ENCODE data around the gene ZNF33A.
"Not testable (repeated sequence)": the region's sequence is repeated elsewhere in the genome, so short reads cannot be mapped to it uniquely, and the experiment has no call there.

ZNF33A gene

DNA sequence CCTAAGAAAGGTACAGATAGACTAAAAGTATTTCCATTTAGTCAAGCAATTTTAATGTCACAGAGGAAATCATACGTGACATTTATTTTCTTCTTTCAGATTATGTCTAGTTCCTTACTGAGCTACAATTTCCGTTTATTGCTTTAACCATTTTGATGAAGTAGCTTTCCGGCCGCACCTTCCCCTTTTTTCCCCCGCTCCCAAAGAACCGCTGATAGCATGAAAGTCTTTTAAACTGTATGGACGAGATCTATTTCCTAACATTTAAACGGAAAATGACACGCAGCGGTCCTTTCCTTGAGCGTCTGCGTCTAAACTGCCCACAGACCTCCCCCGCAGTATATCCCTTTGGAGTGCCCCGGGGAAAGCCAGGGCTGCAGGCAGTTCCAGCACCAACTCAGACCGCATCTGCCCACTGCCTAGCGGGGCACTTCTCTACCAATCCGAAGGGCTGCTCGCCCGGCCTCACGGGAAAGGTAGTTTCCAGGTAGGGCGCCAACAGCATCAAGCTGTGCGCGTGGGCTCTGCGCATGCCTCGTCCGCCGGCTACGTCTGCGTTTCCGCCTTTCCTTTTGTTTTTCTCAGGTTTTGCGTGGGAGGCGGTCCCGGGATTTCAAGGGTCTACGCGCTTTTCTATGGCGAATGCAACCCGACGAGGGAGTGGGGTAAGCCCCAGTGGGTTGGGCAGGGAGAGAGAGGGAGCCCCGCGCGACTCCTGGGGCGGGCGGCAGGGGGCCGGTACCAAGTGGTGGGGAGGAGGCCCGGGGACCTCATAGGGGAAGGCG lies at the start of gene ZNF33A:
Gene ZNF33A, plus strand, starts transcription at position 557 of the 785 bp plus-strand sequence. CDS start 1,667 bp downstream, outside the sequence.
- DNase-seq = peak; percentile 85

DNA sequence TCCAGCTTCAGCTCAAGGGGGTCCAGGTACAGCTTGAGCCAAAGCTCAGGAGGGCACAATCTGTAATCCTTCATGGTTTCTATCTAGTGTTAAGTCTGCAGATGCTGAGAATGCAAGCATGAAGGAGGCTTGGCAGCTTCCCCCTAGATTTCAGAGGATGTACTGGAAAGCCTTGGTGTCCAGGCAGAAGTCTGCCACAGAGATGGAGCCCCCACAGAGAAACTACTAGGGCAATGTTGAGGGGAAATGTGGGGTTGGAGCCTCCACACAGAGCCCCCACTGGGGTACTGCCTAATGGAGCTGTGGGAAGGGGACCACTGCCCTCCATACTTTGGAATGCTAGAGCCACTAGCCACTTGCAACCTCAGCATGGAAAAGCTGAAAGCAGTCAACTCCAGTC lies 45.5 kb upstream of the ZNF33A start:
- DNase-seq = no peak

DNA sequence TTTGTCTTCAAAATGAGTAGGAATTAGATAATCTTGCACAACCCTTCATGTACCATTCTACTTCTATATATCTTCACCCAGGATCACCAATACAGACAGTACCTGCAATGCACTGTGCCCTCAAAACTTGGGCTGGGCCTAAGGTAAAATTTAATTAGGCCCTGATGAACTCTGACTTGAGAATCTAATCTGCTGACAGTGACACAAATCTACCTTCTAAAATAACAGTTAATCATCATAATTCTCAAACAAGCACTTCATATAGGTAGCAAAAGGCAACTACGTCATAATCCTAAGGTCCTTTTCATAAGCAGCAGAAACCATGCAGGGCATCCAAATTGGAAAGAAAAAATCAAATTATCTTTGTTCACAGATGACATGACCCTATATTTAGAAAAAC lies 38.1 kb upstream of the ZNF33A start:
- no peak for DNase-seq

DNA sequence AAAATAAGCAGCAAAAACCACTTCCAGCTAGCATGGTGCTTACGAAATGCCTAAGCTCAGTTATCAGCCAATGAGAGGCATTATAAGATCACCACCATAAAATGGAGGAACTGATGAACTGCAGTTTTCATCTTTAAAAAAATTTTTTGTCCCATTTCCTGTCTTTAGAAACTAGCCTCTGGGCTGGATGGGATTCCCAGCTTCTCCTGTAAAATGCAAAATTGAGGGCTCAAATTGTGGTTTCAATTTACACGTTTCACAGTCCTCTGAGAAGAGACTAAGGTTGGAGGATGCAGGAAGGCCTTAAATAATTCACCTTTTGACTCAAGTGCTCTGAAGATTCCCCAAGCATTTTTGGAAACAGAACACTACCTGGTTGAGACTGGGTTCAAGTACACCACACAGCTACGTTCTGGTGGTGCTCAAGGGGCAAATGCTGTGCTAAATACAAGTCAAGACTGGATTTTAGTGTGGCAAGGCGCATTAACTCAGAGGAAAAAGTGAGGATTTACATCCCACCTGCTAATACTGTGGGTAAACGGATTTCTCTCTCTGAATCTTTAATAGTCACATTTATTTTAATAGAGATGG lies 35.0 kb upstream of the ZNF33A start:
- DNase-seq = peak; percentile 14

DNA sequence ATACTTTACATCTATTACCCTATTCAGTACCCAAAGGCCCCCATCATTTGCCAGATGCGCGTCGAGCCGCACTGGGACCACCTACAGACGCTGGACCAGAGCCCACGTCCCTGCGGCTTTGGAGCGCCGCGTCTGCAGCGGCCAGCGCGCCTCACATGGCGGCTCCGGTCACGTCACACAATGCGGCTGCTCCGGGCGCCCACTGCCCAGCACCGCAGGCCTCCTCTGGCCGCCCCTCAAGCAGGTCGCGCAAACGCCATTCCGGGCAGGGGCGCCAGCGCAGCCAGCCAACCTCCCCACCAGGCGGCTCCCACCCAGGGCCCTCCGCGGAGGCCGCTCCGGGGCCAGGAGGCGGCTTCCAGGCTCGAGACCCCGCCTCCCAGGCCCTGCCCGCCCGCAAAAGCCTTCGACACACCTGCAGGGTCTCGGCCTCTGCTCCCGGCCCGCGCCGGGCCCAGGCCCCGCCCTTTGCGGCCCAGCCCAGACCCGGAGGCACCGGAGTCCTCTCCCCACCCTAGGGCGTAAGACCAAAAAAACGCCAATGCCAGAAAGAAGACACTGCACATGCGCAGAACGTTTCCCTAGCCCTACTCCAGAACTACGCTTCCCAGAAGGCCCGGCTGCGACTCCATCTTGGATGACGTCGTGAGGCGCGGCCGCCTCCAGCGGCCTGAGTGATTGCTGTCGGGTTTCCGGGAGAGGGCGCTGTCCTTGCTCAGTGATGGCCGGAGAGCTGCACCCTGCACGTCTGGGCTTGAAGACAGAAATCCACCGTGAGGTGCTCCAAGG lies 34.2 kb upstream of the ZNF33A start, which contains the start of gene ZNF25:
Gene ZNF25, minus strand, starts transcription at position 557 of the 789 bp plus-strand sequence. CDS start 4,925 bp downstream, outside the sequence.
- peak; percentile 98 for DNase-seq

DNA sequence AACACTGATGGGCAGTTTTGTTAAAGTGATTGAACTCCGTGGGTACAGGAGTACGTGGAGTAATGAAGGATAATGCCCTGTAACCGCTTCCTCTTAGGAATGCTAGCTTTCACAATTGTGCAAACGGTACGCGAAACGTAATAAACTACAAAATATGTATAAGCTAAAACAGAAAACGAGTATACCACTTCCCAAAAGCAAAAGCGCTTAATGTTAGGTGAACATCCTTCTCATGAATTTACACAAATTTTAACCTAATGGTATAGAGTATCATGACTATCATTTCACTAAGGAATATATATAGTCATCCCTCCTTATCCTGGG lies 33.6 kb upstream of the ZNF33A start:
- no peak for DNase-seq

DNA sequence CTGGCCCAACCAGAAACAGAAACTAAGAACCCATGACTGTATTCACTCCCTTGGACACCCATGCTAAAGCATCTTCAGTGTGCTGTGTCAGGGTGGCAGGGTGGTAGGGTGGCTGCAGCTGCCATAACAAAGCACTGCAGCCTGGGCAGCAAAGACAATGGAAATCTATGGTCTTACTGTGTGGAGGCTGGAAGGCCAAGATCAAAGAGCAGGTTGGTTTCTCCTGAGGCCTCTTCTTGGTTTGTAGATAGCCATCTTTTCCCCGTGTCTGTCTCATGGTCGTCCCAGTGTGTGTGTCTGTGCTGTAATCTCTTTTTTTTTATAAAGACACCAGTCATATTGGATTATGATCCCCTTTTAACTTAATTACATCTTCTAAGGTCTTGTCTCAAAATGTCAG lies 18.8 kb upstream of the ZNF33A start:
- no peak for DNase-seq

DNA sequence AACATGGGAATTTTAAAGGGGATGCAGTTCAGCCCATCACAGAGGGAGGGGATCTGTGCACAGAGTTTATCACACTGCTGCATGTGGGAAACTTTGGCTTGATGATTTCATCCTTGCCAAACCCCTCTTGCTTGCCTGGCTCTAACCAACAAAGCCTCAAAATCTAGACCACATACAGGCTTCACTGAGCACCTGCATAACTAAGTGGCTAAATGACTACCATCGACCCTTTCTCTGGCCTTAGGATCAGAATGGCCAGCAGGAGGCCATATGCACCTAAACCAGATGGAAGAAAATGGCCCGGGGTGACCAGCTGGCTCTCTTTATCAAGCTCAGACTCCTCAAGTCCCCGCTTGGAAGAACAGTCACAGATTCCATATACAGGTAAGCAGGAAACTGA lies 18.4 kb upstream of the ZNF33A start:
- no peak for DNase-seq

DNA sequence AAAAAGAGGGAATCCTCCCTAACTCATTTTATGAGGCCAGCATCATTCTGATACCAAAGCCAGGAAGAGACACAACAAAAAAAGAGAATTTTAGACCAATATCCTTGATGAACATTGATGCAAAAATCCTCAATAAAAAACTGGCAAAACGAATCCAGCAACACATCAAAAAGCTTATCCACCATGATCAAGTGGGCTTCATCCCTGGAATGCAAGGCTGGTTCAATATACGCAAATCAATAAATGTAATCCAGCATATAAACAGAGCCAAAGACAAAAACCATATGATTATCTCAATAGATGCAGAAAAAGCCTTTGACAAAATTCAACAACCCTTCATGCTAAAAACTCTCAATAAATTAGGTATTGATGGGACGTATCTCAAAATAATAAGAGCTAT lies 11.6 kb upstream of the ZNF33A start:
- DNase-seq = not testable (repeated sequence)

DNA sequence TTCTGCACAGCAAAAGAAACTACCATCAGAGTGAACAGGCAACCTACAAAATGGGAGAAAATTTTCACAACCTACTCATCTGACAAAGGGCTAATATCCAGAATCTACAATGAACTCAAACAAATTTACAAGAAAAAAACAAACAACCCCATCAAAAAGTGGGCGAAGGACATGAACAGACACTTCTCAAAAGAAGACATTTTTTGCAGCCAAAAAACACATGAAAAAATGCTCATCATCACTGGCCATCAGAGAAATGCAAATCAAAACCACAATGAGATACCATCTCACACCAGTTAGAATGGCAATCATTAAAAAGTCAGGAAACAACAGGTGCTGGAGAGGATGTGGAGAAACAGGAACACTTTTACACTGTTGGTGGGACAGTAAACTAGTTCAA lies 10.0 kb upstream of the ZNF33A start:
- not testable (repeated sequence) for DNase-seq

DNA sequence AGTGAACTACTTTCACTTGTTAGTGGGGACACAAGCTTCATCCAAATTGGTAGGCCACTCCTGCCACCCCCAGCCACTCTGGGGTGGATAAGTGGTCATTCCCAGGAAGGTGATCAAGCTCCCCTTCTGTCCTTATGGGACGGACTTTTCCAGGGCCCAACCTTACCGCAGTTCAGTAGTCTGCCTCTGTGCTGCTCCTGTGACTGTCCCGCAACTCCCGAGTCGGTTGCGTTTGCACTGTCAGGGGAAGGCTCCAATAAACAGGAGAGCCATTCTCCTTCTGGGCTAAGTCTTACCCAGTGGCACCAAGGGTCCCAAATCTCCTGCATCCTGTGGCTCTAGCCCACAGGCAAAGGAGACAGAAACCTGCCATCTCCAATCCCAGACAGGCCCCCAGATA lies 7.4 kb upstream of the ZNF33A start:
- no peak for DNase-seq

DNA sequence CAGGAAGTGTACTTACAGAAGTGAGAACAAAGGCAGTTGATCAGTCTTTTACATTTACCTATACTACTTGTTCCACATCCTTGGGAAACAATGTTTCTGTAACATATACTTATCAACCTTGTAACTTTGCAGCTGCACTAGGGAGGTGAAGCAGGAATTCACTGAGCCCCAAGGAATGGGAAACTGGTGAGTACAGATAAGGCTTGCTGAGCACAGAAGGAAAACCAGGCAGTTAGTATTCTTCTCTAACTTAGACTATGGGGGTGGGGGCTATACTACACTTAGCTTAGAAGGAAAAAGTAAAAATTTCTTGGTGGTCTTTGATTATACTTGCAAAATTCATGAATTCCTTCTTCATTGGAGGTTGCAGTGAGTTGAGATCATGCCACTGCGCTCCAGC lies 6.9 kb upstream of the ZNF33A start:
- no peak for DNase-seq

DNA sequence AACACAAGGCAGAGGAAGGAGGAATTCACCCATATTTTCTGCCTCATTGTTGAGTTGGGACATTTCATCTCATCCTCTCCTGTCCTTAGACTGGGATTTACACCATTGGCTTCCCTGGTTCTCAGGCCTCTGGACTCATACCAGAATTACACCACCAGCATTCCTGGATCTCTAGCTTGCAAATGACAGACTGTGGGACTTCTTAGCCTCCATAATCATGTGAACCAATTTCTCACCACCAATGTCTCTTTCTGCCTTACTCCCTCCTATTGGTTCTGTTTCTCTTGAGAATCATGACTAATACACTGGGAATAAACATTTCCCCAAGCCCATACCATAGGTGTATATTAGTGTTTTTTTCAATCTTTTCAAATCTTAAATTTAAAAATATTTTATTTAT lies 2.9 kb upstream of the ZNF33A start:
- no peak for DNase-seq

DNA sequence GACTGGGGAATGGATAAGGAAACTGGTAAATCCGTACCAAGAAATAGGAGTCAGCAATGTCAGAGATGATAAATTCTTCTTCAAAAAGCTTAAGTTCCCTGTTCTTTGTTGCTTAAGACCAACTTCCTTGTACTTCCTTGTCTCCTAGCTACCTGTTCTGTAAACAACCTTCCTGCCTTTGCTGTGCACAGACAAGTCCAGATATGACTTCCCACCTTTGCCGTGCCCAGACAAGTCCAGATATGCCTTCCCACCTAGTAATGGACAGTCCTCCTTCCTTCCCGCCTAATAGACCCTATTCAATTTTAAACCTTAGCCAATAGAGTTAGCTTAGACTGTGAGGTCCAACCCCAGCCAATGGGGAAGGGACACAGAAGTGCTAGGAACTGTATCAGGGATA lies 2.5 kb upstream of the ZNF33A start:
- no peak for DNase-seq

DNA sequence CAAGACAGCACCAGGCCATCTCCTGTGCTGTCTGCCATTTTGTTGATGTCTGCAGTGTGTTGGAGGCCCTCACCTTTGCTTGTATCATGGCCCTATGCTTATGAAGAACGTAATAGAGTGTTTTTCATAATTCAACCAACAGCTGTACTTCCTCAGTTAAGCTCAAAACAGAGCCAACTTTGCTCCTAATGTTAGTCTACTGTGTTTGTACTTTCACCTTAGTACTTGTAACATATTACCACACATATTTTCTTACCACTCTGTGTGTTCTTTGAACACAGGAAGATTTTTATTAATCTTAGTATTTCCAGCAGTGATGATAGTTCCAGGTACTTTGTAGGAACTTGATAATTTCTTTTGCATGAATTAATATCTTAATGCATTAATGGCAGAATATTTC lies 5.9 kb downstream of the ZNF33A start:
- DNase-seq = no peak

DNA sequence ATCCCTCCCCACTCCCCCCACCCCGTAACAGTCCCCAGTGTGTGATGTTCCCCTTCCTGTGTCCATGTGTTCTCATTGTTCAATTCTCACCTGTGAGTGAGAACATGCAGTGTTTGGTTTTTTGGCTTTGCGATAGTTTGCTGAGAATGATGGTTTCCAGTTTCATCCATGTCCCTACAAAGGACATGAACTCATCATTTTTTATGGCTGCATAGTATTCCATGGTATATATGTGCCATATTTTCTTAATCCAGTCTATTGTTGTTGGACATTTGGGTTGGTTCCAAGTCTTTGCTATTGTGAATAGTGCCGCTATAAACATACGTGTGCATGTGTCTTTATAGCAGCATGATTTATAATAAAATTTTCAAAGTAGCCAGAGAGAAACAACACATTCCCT lies 8.6 kb downstream of the ZNF33A start:
- DNase-seq = not testable (repeated sequence)

DNA sequence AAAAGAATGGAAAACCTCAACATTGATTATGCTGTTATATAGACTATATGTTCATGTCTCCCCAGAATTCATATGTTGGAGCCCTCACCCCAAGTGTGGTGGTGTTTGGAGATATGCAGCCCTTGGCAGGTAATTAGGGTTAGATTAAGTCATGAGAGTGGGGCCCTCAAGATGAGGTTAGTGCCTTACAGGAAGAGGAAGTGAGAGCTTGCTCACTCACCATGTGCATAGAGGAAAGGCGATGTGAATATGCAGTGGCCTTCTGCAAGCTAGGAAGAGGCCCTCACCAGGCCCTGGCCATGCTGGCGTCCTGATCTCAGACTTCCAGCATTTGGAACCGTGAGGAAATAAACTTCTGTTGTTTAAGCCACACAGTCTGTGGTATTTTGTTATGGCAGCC lies 14.8 kb downstream of the ZNF33A start:
- no peak for DNase-seq

DNA sequence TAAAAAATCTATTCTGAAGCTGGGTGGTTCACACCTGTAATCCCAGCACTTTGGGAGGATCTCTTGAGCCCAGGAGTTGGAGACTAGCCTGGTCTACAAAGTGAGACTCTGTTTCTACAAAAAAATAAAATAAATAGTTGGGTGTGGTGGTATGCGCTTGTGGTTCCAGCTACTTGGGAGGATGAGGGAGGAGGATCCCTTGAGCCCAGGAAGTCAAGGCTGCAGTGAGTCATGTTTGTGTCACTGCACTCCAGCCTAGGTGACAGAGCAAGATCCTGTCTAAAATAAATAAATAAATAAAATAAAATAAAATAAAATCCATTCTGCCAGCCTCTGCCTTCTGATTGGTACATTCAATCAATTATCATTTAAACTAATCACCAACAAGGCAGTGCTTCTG lies 17.5 kb downstream of the ZNF33A start:
- DNase-seq = peak; percentile 37

DNA sequence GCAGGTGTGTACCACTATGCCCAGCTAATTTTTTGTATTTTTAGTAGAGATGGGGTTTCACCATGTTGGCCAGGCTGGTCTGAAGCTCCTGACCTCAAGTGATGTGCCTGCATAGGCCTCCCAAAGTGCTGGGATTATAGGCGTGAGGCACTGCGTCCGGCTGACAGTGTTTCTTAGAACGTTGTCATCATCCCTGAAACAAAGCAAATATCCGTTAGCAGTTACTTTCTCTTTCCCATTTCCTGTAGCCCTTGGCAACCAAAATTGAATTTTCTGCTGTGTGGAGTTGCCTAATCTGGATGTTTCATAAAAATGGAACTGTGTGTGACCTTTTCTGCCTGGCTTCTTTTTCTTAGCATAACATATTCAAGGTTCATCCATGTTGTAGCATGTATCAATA lies 22.4 kb downstream of the ZNF33A start:
- DNase-seq = no peak

DNA sequence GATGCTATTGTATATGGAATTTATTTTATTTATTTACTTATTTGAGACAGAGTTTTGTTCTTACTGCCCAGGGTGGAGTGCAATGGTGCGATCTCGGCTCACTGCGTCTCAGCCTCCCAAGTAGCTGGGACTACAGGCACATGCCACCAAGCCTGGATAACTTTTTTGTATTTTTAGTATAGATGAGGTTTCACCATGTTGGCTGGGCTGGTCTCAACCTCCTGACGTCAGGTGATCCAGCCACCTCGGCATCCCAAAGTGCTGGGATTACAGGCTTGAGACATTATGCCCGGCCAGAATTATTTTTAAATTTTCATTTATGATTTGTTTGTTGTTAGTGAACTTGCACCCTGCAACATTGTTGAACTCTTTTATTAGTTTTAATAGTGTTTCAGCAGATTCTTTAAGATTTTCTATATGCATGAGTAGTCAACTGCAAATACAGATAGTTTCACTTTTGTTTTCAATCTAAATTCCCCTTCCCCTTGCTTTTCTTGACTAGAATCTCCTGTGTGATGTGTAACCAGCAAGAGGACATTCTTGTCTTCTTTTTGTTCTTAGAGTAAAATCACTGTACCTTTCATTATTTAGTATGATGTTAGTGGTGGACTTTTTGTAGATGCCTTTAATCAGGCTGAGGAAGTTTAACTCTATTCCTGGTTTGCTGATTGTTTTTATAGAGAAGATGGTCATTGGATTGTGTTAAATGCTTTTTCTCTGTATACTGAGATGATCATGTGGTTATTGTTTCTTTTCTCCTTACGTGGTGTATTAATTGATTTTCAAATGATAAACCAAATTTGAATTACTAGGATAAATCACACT lies 27.8 kb downstream of the ZNF33A start:
- no peak for DNase-seq

DNA sequence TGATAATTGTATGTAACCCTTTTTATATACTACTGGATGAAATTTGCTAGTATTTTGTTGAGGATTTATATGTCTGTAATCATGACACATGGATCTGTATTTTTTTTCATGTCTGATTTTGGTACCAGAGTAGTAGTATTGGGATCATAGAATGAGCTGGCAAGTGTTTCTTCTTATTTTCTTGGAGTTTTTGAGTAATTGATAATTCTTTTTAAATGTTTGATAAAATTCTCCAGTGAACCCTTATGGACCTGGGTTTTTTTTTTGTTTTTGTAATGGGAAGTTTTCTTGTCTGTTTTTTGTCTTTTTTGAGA lies 28.4 kb downstream of the ZNF33A start:
- no peak for DNase-seq

DNA sequence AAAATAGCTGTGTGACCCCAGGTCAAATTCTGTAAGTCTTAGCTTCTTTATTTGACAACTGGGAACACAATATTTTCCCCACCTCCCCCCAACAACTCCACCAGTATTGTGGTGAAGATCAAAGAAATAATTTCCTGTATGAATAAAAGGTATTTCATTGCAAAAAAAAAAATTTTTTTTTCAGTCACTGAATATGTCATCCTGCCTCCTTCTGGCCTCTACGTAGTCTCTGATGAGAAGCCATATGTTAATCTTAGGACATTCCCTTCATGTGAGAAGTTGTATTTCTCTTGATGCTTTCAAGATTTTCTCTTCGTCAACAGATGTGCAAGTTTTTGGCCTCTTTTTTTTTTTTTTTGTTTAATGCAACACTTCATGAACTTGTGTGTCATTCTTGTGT lies 33.0 kb downstream of the ZNF33A start:
- DNase-seq = no peak

DNA sequence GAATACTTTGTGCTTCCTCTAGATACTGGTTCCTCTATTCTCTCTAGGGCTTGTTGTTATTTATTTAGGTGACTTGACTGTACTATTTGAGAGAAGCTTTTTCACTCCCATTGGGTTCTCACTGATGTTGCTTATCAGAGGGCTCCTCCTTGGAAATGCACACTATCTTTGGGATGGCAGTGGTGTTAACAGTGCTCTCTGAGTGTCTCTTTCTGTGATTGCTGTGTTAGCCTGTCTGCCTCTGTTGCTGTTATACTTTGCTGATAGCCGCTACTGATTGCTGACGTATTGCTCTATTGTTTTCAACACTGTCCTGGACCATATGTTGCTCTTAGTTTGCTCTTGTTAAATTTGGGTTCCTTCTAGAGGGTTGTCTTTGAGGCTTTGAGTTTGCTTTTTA lies 34.7 kb downstream of the ZNF33A start:
- DNase-seq = no peak

Data from EL (cell line).